Stimulated activated CD8-positive, alpha-beta memory T cell treated with anti-CD3 and anti-CD28 coated beads, Interleukin-7, amount 100 ng/mL, for 48 hours (primary cell): ENCODE results near the gene PACSIN2.

ENCODE experiments used
- DNase-seq, 2 donors: peaks; one replicate each; pipeline ENCODE4 v3.0.0-alpha.2; 2020; ENCODE audit warnings: low read depth in 1 of 2; ENCODE audit errors: extremely low read depth in 1 of 2

The PACSIN2 gene

DNA sequence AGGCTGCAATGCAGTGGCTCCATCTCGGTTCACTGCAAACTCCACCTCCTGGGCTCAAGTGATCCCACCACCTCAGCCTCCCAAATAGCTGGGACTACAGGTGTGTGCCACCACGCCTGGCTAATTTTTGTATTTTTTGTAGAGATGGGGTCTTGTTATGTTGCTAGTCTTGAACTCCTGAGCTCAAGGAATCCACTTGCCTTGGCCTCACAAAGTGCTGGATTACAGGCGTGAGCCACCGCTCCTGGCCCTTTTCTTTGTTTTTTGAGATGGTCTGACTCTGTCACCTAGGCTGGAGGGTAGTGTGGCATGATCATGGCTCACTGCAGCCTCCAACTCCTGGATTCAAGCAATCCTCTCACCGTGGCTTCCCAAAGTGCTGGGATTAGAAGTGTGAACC lies 178.9 kb downstream of the PACSIN2 start:
- DNase-seq = no peak

DNA sequence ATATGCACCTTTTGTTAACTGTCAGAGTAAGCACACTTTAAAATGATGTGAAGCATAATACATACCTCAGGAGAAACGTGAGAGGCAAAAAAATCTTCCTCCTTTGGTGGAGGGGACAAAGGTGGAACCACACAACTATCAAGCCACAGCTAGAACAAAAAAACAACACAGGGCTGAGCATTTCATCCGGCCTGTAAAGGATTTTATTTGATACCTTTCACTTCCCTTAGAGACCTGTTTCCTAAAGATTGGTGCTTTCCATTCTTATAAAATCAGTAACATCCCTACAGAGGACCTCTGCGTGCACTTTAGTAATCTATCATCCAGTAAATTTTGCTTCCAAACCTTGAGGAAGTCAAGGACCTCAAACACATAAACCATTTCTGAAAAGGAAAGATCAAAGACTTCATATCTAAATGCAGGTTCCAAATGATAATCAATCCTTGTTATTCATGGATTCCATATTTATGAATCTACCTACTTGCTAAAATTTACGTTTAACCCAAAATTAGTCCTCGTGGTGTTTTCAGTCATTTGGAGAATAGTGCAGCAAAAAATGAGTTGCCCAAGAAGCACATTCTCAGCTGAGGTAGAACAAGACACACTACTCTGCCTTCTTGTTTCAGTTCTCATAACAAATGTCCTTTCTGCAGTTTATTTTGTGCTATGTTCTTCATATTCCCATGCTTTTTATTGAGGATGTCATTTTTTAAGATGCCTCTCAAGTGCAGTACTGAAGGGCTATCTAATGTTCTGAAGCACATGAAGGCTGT lies 180.6 kb downstream of the PACSIN2 start:
- no peak for DNase-seq

DNA sequence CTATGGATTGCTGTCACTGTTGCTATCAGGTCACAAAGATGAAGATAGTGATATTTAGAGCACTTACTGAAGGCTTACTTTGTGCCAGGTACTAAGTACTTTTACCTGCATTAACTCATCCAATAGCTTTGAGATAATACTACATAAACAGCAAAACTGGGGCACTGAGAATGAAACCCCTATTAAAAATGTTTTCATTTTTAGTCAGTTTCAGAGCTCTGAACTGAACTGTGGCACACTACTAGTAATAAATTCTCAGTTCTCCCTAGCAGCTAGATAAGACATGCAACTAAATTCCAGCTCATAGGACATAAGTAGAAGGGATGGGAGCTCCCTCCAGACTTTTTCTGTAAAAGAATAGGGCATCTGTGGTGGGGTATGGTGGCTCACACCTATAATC lies 181.8 kb downstream of the PACSIN2 start:
- no peak for DNase-seq

DNA sequence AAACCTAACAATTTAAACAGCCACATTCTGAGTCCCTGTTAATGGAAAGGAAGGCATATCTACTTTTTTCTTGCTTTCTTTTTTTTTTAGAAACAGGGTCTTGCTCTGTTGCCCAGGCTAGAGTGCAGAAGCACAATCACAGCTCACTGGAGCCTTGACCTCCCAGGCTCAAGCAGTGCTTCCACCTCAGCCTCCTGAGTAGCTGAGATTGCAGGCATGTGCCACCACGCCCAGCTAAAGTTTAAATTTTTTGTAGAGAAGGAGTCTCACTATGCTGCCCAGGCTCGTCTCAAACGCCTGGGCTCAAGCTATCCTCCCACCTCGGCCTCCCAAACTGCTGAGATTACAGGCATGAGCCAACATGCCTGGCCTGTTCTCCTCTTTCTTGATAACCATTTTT lies 183.2 kb downstream of the PACSIN2 start:
- DNase-seq = no peak

DNA sequence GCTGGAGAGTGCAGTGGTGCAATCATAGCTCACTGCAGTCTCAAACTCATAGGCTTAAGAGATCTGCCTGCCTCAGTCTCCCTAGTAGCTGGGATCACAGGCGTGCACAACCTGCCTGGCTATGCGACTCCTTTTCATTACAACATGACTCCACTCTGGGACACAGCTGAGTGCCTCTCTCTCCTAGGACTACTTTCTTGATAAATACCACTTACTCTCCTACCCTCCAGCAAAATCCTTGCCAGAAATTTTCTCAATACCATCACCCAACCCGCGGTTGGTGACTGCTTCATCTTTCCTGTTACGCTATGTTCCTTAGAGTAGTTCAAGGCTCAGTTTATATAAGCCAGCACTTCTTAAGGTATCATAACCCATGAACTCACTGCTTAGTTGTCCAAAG lies 184.8 kb downstream of the PACSIN2 start:
- DNase-seq = no peak

DNA sequence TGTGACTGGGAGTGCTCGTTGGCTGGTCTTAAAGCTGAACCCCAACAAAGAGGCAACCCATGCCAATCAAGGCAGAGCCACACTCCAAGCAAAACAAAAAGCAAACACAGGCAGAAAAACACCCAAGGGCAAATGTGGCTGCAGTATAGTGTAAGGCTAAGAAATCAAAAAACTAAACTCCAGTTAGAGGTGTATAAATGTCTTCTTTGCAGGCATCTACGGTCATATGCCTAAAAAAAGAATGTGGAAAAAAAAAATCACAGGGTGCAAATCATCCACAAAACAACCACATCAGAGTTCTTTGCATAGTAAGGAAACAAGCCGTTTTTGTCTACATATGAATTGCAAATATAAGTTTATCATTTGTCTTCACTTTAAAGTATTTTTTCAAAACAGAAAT lies 185.6 kb downstream of the PACSIN2 start:
- DNase-seq = no peak

DNA sequence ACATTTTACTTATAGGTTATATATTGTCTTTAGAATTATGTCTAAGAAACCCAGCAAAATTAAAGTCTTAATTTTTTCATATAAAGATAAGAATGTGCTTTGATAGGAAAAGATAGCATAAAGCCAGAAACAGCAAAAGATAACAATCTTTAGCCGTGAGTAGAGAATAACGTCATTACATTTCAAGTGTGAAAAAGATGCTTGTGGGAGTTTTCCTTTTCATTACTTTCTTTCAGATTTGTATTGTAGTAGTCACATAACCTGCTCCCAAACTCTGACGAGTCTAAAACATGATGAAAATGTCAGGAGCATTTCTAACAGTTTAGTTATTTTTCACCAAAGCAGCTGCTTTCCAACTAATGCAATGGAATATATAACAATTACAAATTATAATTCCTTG lies 189.2 kb downstream of the PACSIN2 start:
- no peak for DNase-seq

DNA sequence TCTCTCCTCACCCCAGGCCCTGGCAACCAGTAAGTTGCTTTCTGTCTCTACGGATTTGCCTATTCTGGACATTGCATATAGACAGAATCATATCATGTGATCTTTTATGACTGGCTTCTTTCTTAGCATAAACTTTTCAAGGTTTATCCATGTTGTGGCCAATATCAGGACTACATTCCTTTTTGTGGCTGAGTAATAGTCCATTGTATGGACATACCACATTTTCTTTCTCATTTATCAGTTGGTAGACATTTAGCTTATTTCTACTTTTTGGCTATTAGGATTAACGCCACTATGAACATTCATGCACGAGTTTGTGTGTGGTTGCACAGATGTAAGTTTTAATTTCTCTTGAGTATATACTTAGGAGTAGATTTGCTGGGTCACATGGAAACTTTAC lies 193.6 kb downstream of the PACSIN2 start:
- DNase-seq = no peak

DNA sequence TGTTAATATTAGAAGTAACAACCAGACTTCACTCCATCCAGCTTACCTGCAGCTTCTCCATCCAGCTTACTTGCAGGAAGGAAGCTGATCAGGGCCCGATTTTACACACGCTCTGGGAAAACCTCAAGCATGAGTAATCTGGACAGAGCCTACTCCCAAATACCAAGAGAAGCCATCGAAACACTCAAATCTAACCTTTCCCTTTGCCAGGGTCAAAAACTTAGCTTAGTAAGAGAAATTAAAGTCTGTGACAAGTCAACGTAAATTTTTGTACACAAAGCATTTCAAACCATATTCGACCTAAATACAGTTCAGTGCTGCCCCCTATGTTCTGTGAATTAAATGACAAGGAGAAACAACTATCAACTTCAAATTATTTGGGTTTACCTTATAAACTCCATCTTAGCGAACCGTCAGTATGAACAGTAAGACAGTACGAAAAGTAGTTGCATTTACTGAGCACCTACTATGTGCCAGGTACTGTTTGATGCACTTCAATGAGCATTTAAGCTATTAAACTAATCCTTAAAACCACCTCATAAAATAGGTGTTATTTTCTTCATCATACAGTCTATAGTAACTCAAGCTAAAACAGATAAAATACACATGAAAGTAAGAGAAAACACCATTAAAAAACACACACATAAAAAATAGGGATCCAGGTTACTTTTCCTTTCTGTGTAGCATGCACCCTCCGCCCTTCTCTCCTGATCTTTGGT lies 194.7 kb downstream of the PACSIN2 start:
- no peak for DNase-seq
